ENCODE measurements around the gene ESRRA.

Gene ESRRA

GRCh38 chr11:64333556-64333955 is 28.2 kb downstream of the ESRRA start:
- no peak for DNase-seq

GRCh38 chr11:64334764-64335735 is 29.7 kb downstream of the ESRRA start:
- DNase-seq: peak; percentile 90

- no peak for DNase-seq
These were observed 32.4 kb downstream of the ESRRA start for GRCh38 chr11:64337538-64338249.

- DNase-seq: no peak
These were observed 33.4 kb downstream of the ESRRA start for GRCh38 chr11:64338716-64339115.

- DNase-seq: no peak
These were observed 34.0 kb downstream of the ESRRA start for GRCh38 chr11:64339286-64339685.

- DNase-seq: no peak
These were observed 34.6 kb downstream of the ESRRA start, which contains the start of gene CCDC88B for GRCh38 chr11:64339754-64340408. Gene CCDC88B, plus strand, starts transcription at chr11:64340204. Its CDS starts 63 bp downstream, at chr11:64340267.

GRCh38 chr11:64340671-64341335 is 35.5 kb downstream of the ESRRA start:
- DNase-seq: no peak

- no peak for DNase-seq
These were observed 36.1 kb downstream of the ESRRA start for GRCh38 chr11:64341429-64341828.

- DNase-seq: peak; percentile 87
These were observed 36.8 kb downstream of the ESRRA start for GRCh38 chr11:64341851-64342791.

- DNase-seq: no peak
These were observed 37.8 kb downstream of the ESRRA start for GRCh38 chr11:64342869-64343745.

- no peak for DNase-seq
These were observed 38.6 kb downstream of the ESRRA start for GRCh38 chr11:64343767-64344559.

- no peak for DNase-seq
These were observed 39.5 kb downstream of the ESRRA start for GRCh38 chr11:64344787-64345186.

GRCh38 chr11:64347193-64347867 is 42.0 kb downstream of the ESRRA start:
- no peak for DNase-seq

- no peak for DNase-seq
These were observed 43.2 kb downstream of the ESRRA start for GRCh38 chr11:64348383-64349024.

GRCh38 chr11:64349025-64349387 is 43.7 kb downstream of the ESRRA start:
- no peak for DNase-seq

- no peak for DNase-seq
These were observed 44.1 kb downstream of the ESRRA start for GRCh38 chr11:64349404-64349803.

GRCh38 chr11:64351136-64351631 is 45.9 kb downstream of the ESRRA start:
- DNase-seq: no peak

All from T1000 (cell line).